Measurements from ENCODE around the gene BIN1.
"Not testable (repeated sequence)": the region's sequence is repeated elsewhere in the genome, so short reads cannot be mapped to it uniquely, and the experiment has no call there.

BIN1 gene

GRCh38 chr2:127044977-127045661 lies 61.8 kb downstream of the BIN1 start:
- no peak for DNase-seq

- no peak for DNase-seq
Measured at GRCh38 chr2:127044165-127044718, 62.7 kb downstream of the BIN1 start.

- no peak for DNase-seq
Measured at GRCh38 chr2:127043367-127044164, 63.4 kb downstream of the BIN1 start.

- no peak for DNase-seq
Measured at GRCh38 chr2:127041259-127041970, 65.5 kb downstream of the BIN1 start.

- DNase-seq, result no peak
Measured at GRCh38 chr2:127040169-127040568, 66.8 kb downstream of the BIN1 start.

- DNase-seq, result no peak
Measured at GRCh38 chr2:127039387-127040031, 67.4 kb downstream of the BIN1 start.

- no peak for DNase-seq
Measured at GRCh38 chr2:127037476-127037875, 69.5 kb downstream of the BIN1 start.

GRCh38 chr2:127034883-127035611 lies 71.9 kb downstream of the BIN1 start:
- no peak for DNase-seq

- no peak for DNase-seq
Measured at GRCh38 chr2:127034051-127034450, 72.9 kb downstream of the BIN1 start.

- no peak for DNase-seq
Measured at GRCh38 chr2:127032621-127033020, 74.3 kb downstream of the BIN1 start.

GRCh38 chr2:127029350-127030051 lies 77.5 kb downstream of the BIN1 start:
- no peak for DNase-seq

GRCh38 chr2:127028745-127029144 lies 78.2 kb downstream of the BIN1 start:
- not testable (repeated sequence) for DNase-seq

GRCh38 chr2:127027715-127028114 lies 79.2 kb downstream of the BIN1 start:
- DNase-seq, result no peak

- peak; percentile 69 to 77 for DNase-seq
Measured at GRCh38 chr2:127025359-127026166, 81.4 kb downstream of the BIN1 start.

- DNase-seq, result no peak
Measured at GRCh38 chr2:127024769-127025358, 82.1 kb downstream of the BIN1 start.

- DNase-seq, result no peak
Measured at GRCh38 chr2:127023504-127023903, 83.5 kb downstream of the BIN1 start.

- no peak for DNase-seq
Measured at GRCh38 chr2:127022817-127023216, 84.1 kb downstream of the BIN1 start.

GRCh38 chr2:127020536-127020935 lies 86.4 kb downstream of the BIN1 start:
- DNase-seq, result no peak

GRCh38 chr2:127017548-127017947 lies 89.4 kb downstream of the BIN1 start:
- DNase-seq, result no peak

- no peak for DNase-seq
Measured at GRCh38 chr2:127016329-127016728, 90.6 kb downstream of the BIN1 start.

All from stimulated activated CD4-positive, alpha-beta T cell treated with anti-CD3 and anti-CD28 coated beads, Interleukin-2, amount 100 ng/mL, for 24 hours (primary cell).